GM19463 (cell line): ENCODE measurements around the gene RAD51B.
"Not testable (repeated sequence)": the region's sequence is repeated elsewhere in the genome, so short reads cannot be mapped to it uniquely, and the experiment has no call there.

Source experiments
- ATAC-seq: cut with Tn5 transposase; IDR thresholded peaks from one replicate; pipeline ENCODE4 v1.9.1; 2021; ENCODE audit warnings: mild to moderate bottlenecking, moderate library complexity; ENCODE audit not compliant: unreplicated experiment

RAD51B gene

GRCh38 chr14:68198713-68199495, 379.3 kb downstream of the RAD51B start:
- ATAC-seq, result no peak

- no peak for ATAC-seq
Measured at GRCh38 chr14:68199554-68200151, 380.1 kb downstream of the RAD51B start.

- no peak for ATAC-seq
Measured at GRCh38 chr14:68203871-68204270, 384.3 kb downstream of the RAD51B start.

- ATAC-seq, result no peak
Measured at GRCh38 chr14:68208218-68208617, 388.6 kb downstream of the RAD51B start.

GRCh38 chr14:68208626-68209317, 389.2 kb downstream of the RAD51B start:
- no peak for ATAC-seq

GRCh38 chr14:68210729-68211299, 391.2 kb downstream of the RAD51B start:
- peak; percentile 86 for ATAC-seq

GRCh38 chr14:68211421-68211820, 391.8 kb downstream of the RAD51B start:
- ATAC-seq, result no peak

- no peak for ATAC-seq
Measured at GRCh38 chr14:68211886-68212285, 392.3 kb downstream of the RAD51B start.

GRCh38 chr14:68212361-68212760, 392.8 kb downstream of the RAD51B start:
- no peak for ATAC-seq

- ATAC-seq, result no peak
Measured at GRCh38 chr14:68214431-68214830, 394.9 kb downstream of the RAD51B start.

- ATAC-seq, result no peak
Measured at GRCh38 chr14:68215629-68216028, 396.1 kb downstream of the RAD51B start.

- no peak for ATAC-seq
Measured at GRCh38 chr14:68216079-68216478, 396.5 kb downstream of the RAD51B start.

GRCh38 chr14:68216957-68217356, 397.4 kb downstream of the RAD51B start:
- no peak for ATAC-seq

GRCh38 chr14:68217791-68218340, 398.3 kb downstream of the RAD51B start:
- ATAC-seq, result no peak

GRCh38 chr14:68219407-68219806, 399.8 kb downstream of the RAD51B start:
- no peak for ATAC-seq

GRCh38 chr14:68221046-68221445, 401.5 kb downstream of the RAD51B start:
- not testable (repeated sequence) for ATAC-seq

GRCh38 chr14:68222154-68222553, 402.6 kb downstream of the RAD51B start:
- ATAC-seq, result no peak

GRCh38 chr14:68222726-68223125, 403.1 kb downstream of the RAD51B start:
- no peak for ATAC-seq

- ATAC-seq, result no peak
Measured at GRCh38 chr14:68223631-68224030, 404.1 kb downstream of the RAD51B start.

- no peak for ATAC-seq
Measured at GRCh38 chr14:68225321-68225720, 405.7 kb downstream of the RAD51B start.

GRCh38 chr14:68226523-68226922, 406.9 kb downstream of the RAD51B start:
- no peak for ATAC-seq
